AG04449 (cell line): ENCODE data around the gene TMEM178A.

Source experiments
- CTCF ChIA-PET: fragments of 350-600 bp; formaldehyde crosslinking; extraction: SDS; loops from one replicate; lab custom pipeline; 2021; ENCODE audit warnings: antibody characterized with exemption; lab: Yijun Ruan, JAX
- POLR2A ChIA-PET: fragments of 400-600, 350-600 bp; formaldehyde crosslinking; extraction: SDS; loops from one replicate; lab custom pipeline; 2020; ENCODE audit warnings: antibody characterized with exemption, inconsistent platforms; lab: Yijun Ruan, JAX
- DNase-seq: peaks from one replicate; pipeline ENCODE4 v3.0.0-alpha.2; 2010; ENCODE audit warnings: low read depth, low spot score
- H3K4me3 ChIP-seq: 2 replicates; pipeline ENCODE4 v1.5.1; 2011; ENCODE audit warnings: low read depth, mild to moderate bottlenecking, control low read depth, low read length
- CTCF ChIP-seq: IDR thresholded peaks from one replicate; pipeline ENCODE4 v1.5.1; 2011; ENCODE audit warnings: mild to moderate bottlenecking, moderate library complexity, low read length, control low read depth, inconsistent platforms; ENCODE audit not compliant: insufficient read depth; ENCODE audit errors: missing control alignments

Gene TMEM178A

GRCh38 chr2:39735648-39736047 is 69.9 kb downstream of the TMEM178A start:
- CTCF ChIA-PET = interaction anchor here (1.0 to 1.8 kb wide), 4 partner anchors 8 to 142 kb away, joined by 3 to 4 read pairs (median 4); no protein-coding TSS in a partner anchor
- TF ChIP-seq CTCF = no peak
- DNase-seq = no peak
- H3K4me3 ChIP-seq = no peak overlapping the region
- POLR2A ChIA-PET = no interaction called here

GRCh38 chr2:39736640-39737039 is 70.9 kb downstream of the TMEM178A start:
- peak; percentile 79 for DNase-seq
- no peak overlapping the region for H3K4me3 ChIP-seq
- ChIA-PET CTCF (interaction anchor here (1.3 kb wide), 1 partner anchor 22 kb away, joined by 3 read pairs; no protein-coding TSS in a partner anchor), POLR2A (no interaction called here)
- no peak for TF ChIP-seq CTCF

GRCh38 chr2:39737661-39738060 is 71.9 kb downstream of the TMEM178A start:
- CTCF ChIA-PET = interaction anchor here (0.9 to 1.3 kb wide), 2 partner anchors 9 to 12 kb away, joined by 3 to 4 read pairs; no protein-coding TSS in a partner anchor
- H3K4me3 ChIP-seq = 0 out of 2 replicates have a peak overlapping the region, but pooled peaks have one; percentile 26
- POLR2A ChIA-PET = no interaction called here
- DNase-seq = peak; percentile 53
- no peak for TF ChIP-seq CTCF

GRCh38 chr2:39738936-39739335 is 73.2 kb downstream of the TMEM178A start:
- ChIA-PET CTCF (interaction anchor here (1.1 to 1.7 kb wide), 2 partner anchors 9 to 145 kb away, joined by 3 to 8 read pairs; no protein-coding TSS in a partner anchor), POLR2A (no interaction called here)
- no peak for DNase-seq
- no peak for TF ChIP-seq CTCF
- H3K4me3 ChIP-seq = no peak overlapping the region

GRCh38 chr2:39739386-39739785 is 73.7 kb downstream of the TMEM178A start:
- no peak overlapping the region for H3K4me3 ChIP-seq
- CTCF ChIA-PET = interaction anchor here (1.1 to 1.7 kb wide), 2 partner anchors 9 to 145 kb away, joined by 3 to 8 read pairs; no protein-coding TSS in a partner anchor
- TF ChIP-seq CTCF = no peak
- POLR2A ChIA-PET = no interaction called here
- DNase-seq = no peak

GRCh38 chr2:39741871-39742270 is 76.2 kb downstream of the TMEM178A start:
- TF ChIP-seq CTCF = no peak
- CTCF ChIA-PET = interaction anchor here (1.0 to 2.1 kb wide), 2 partner anchors 11 to 14 kb away, joined by 3 to 12 read pairs; no protein-coding TSS in a partner anchor
- no peak overlapping the region for H3K4me3 ChIP-seq
- no peak for DNase-seq
- POLR2A ChIA-PET = no interaction called here
